ENCODE measurements around the gene ELF1. TPM values are rescaled to one million over a fixed set of nuclear protein-coding genes. Genes with fewer than 3 reads are reported as not detected.

Gene ELF1
- total RNA-seq, 4 donors from 2014 or later: 61.9 to 84.5 (median 71.5) TPM

- TF ChIP-seq POLR2A (IDR thresholded peaks at IDR 0.05) (no peak), CTCF (IDR thresholded peaks at IDR 0.05) (no peak)
- no peak for DNase-seq
- intact Hi-C loops (cut with DNase I): no loop called here
- H3K27ac ChIP-seq: peak overlapping the region in 3 of 4 donors; percentile 7 to 95 (median 49)
- WGBS, 2 donors: 68 to 75% methylated on average over 6 of the region's 6 CpGs
- H3K27me3 ChIP-seq: no peaks in the 10 kb centered on the region
- H3K36me3 ChIP-seq: peaks cover 0 to 18% (median 0%) of the 10 kb centered on the region in 3 donors
- H3K4me1 ChIP-seq: peaks cover 21 to 83% (median 23%) of the 10 kb centered on the region in 3 donors
- H3K9me3 ChIP-seq: no peaks in the 10 kb centered on the region
- H3K4me3 ChIP-seq: peak overlapping the region in 1 of 4 donors; percentile 42
Measured at GRCh38 chr13:41015920-41016319, 3.2 kb downstream of the ELF1 start.

- H3K4me1 ChIP-seq: peaks cover 11 to 85% (median 16%) of the 10 kb centered on the region in 3 donors
- DNase-seq: no peak
- peaks cover 0 to 18% (median 0%) of the 10 kb centered on the region in 3 donors for H3K36me3 ChIP-seq
- no peak overlapping the region for H3K27ac ChIP-seq
- no peak overlapping the region for H3K4me3 ChIP-seq
- intact Hi-C loops (cut with DNase I): no loop called here
- H3K27me3 ChIP-seq: no peaks in the 10 kb centered on the region
- TF ChIP-seq POLR2A (IDR thresholded peaks at IDR 0.05) (no peak), CTCF (IDR thresholded peaks at IDR 0.05) (no peak)
- 65 to 80% methylated on average over 2 of the region's 2 CpGs for WGBS, 2 donors
- H3K9me3 ChIP-seq: no peaks in the 10 kb centered on the region
Measured at GRCh38 chr13:41013835-41014234, 5.3 kb downstream of the ELF1 start.

- Histone ChIP-seq H3K4me3 (no peak overlapping the region), H3K27me3 (no peaks in the 10 kb centered on the region), H3K9me3 (no peaks in the 10 kb centered on the region), H3K4me1 (peaks cover 16 to 98% (median 21%) of the 10 kb centered on the region in 3 donors), H3K36me3 (peaks cover 0 to 18% (median 0%) of the 10 kb centered on the region in 3 donors), H3K27ac (no peak overlapping the region)
- 68 to 76% methylated on average over 2 of the region's 2 CpGs for WGBS, 2 donors
- intact Hi-C loops (cut with DNase I): no loop called here
- no peak for TF ChIP-seq POLR2A (IDR thresholded peaks at IDR 0.05)
- DNase-seq: no peak
Measured at GRCh38 chr13:41012536-41012935, 6.6 kb downstream of the ELF1 start.

- H3K4me3 ChIP-seq: no peak overlapping the region
- DNase-seq: no peak
- WGBS, 2 donors: 65 to 95% methylated on average over 4 of the region's 4 CpGs
- H3K9me3 ChIP-seq: no peaks in the 10 kb centered on the region
- H3K36me3 ChIP-seq: peaks cover 0 to 18% (median 0%) of the 10 kb centered on the region in 3 donors
- H3K27ac ChIP-seq: peak overlapping the region in 1 of 4 donors; percentile 34
- TF ChIP-seq POLR2A (IDR thresholded peaks at IDR 0.05) (no peak), CTCF (IDR thresholded peaks at IDR 0.05) (no peak)
- no peaks in the 10 kb centered on the region for H3K27me3 ChIP-seq
- intact Hi-C loops (cut with DNase I): no loop called here
- H3K4me1 ChIP-seq: peaks cover 16 to 100% (median 27%) of the 10 kb centered on the region in 3 donors
Measured at GRCh38 chr13:41011382-41011956, 7.6 kb downstream of the ELF1 start.

GRCh38 chr13:41008349-41008980, 10.7 kb downstream of the ELF1 start:
- Histone ChIP-seq H3K36me3 (peaks cover 0 to 18% (median 0%) of the 10 kb centered on the region in 3 donors), H3K27me3 (no peaks in the 10 kb centered on the region), H3K27ac (peak overlapping the region in 3 of 4 donors; percentile 38 to 66 (median 66)), H3K9me3 (no peaks in the 10 kb centered on the region), H3K4me1 (peaks cover 9 to 100% (median 21%) of the 10 kb centered on the region in 3 donors), H3K4me3 (no peak overlapping the region)
- DNase-seq: no peak
- 31 to 44% methylated on average over 2 of the region's 2 CpGs for WGBS, 2 donors
- no peak for TF ChIP-seq CTCF (IDR thresholded peaks at IDR 0.05)
- TF ChIP-seq POLR2A (IDR thresholded peaks at IDR 0.05): no peak
- intact Hi-C loops (cut with DNase I): no loop called here

All from esophagus squamous epithelium (tissue), 5 donors.